ENCODE results near the gene GIN1.

- TF ChIP-seq GATA2 (IDR thresholded peaks at IDR 0.05; ENCODE audit: low read depth, low read length) (no peak), GATA3 (IDR thresholded peaks at IDR 0.05; ENCODE audit: low read depth, low read length) (no peak)
These were observed 17.7 kb downstream of the GIN1 start for GRCh38 chr5:103102234-103102633.
